ENCODE data around the gene GRB10. TPM values are rescaled to one million over a fixed set of nuclear protein-coding genes. Genes with fewer than 3 reads are reported as not detected.
A peak's percentile ranks its signal among the peaks of the same experiment; 100 is the strongest.

The GRB10 gene
- total RNA-seq, 3 donors from 2014 or later: 56.8 to 71.1 (median 61.2) TPM

GRCh38 chr7:50785346-50785745, 2.6 kb upstream of the GRB10 start:
- no peak overlapping the region for H3K4me3 ChIP-seq
- no peaks in the 10 kb centered on the region for H3K36me3 ChIP-seq
- intact Hi-C loops (cut with DNase I; ENCODE audit: low total_unique reads): no loop called here
- H3K27ac ChIP-seq: no peak overlapping the region
- H3K9me3 ChIP-seq: peaks cover 0 to 10% of the 10 kb centered on the region in 2 donors
- H3K27me3 ChIP-seq: no peaks in the 10 kb centered on the region
- TF ChIP-seq POLR2AphosphoS5 (IDR thresholded peaks at IDR 0.05): no peak
- TF ChIP-seq POLR2A (IDR thresholded peaks at IDR 0.05): no peak
- TF ChIP-seq CTCF (IDR thresholded peaks at IDR 0.05): no peak
- peaks cover 0 to 8% of the 10 kb centered on the region in 2 donors for H3K4me1 ChIP-seq
- DNase-seq (ENCODE audit: low spot score in 2 of 2): no peak

- H3K36me3 ChIP-seq: no peaks in the 10 kb centered on the region
- peaks cover 0 to 8% of the 10 kb centered on the region in 2 donors for H3K4me1 ChIP-seq
- H3K27me3 ChIP-seq: no peaks in the 10 kb centered on the region
- H3K4me3 ChIP-seq: no peak overlapping the region
- TF ChIP-seq CTCF (IDR thresholded peaks at IDR 0.05): no peak
- no peak for TF ChIP-seq POLR2A (IDR thresholded peaks at IDR 0.05)
- no peak for TF ChIP-seq POLR2AphosphoS5 (IDR thresholded peaks at IDR 0.05)
- no peak overlapping the region for H3K27ac ChIP-seq
- H3K9me3 ChIP-seq: peaks cover 0 to 10% of the 10 kb centered on the region in 2 donors
- no peak for DNase-seq (ENCODE audit: low spot score in 2 of 2)
- intact Hi-C loops (cut with DNase I; ENCODE audit: low total_unique reads): no loop called here
Observed at GRCh38 chr7:50783801-50784507, 1.3 kb upstream of the GRB10 start.

- Histone ChIP-seq H3K9me3 (peaks cover 0 to 5% of the 10 kb centered on the region in 2 donors), H3K4me3 (peak overlapping the region in 2 of 3 donors; percentile 40 to 72), H3K27ac (no peak overlapping the region), H3K4me1 (peaks cover 0 to 8% of the 10 kb centered on the region in 2 donors), H3K36me3 (no peaks in the 10 kb centered on the region), H3K27me3 (no peaks in the 10 kb centered on the region)
- no peak for DNase-seq (ENCODE audit: low spot score in 2 of 2)
- intact Hi-C loops (cut with DNase I; ENCODE audit: low total_unique reads): no loop called here
- no peak for TF ChIP-seq POLR2AphosphoS5 (IDR thresholded peaks at IDR 0.05)
- no peak for TF ChIP-seq POLR2A (IDR thresholded peaks at IDR 0.05)
- TF ChIP-seq CTCF (IDR thresholded peaks at IDR 0.05): no peak
Observed at GRCh38 chr7:50783303-50783702, 607 bp upstream of the GRB10 start.

GRCh38 chr7:50781381-50782293, 1.1 kb downstream of the GRB10 start:
- no peak for DNase-seq (ENCODE audit: low spot score in 2 of 2)
- no peaks in the 10 kb centered on the region for H3K36me3 ChIP-seq
- peaks cover 0 to 8% of the 10 kb centered on the region in 2 donors for H3K4me1 ChIP-seq
- H3K27ac ChIP-seq: peak overlapping the region; percentile 20 to 54
- H3K4me3 ChIP-seq: peak overlapping the region; percentile 40 to 72 (median 58)
- no peaks in the 10 kb centered on the region for H3K27me3 ChIP-seq
- TF ChIP-seq POLR2AphosphoS5 (IDR thresholded peaks at IDR 0.05) (no peak), POLR2A (IDR thresholded peaks at IDR 0.05) (no peak), CTCF (IDR thresholded peaks at IDR 0.05) (no peak)
- no peaks in the 10 kb centered on the region for H3K9me3 ChIP-seq
- intact Hi-C loops (cut with DNase I; ENCODE audit: low total_unique reads): no loop called here

GRCh38 chr7:50780436-50780835, 2.3 kb downstream of the GRB10 start:
- DNase-seq (ENCODE audit: low spot score in 2 of 2): no peak
- no peaks in the 10 kb centered on the region for H3K9me3 ChIP-seq
- TF ChIP-seq POLR2AphosphoS5 (IDR thresholded peaks at IDR 0.05): no peak
- TF ChIP-seq CTCF (IDR thresholded peaks at IDR 0.05): no peak
- TF ChIP-seq POLR2A (IDR thresholded peaks at IDR 0.05): no peak
- no peak overlapping the region for H3K27ac ChIP-seq
- H3K27me3 ChIP-seq: no peaks in the 10 kb centered on the region
- peaks cover 0 to 8% of the 10 kb centered on the region in 2 donors for H3K4me1 ChIP-seq
- intact Hi-C loops (cut with DNase I; ENCODE audit: low total_unique reads): no loop called here
- H3K36me3 ChIP-seq: no peaks in the 10 kb centered on the region
- H3K4me3 ChIP-seq: no peak overlapping the region

All from breast epithelium (tissue), 4 donors.